Measurements from ENCODE around the gene INTS14.

The INTS14 gene

GRCh38 chr15:65639509-65639908, 28.6 kb upstream of the INTS14 start:
- H3K27ac Mint-ChIP-seq = no peak overlapping the region
- no peaks in the 10 kb centered on the region for H3K27me3 Mint-ChIP-seq
- H3K36me3 Mint-ChIP-seq = peaks cover 4% of the 10 kb centered on the region
- H3K4me1 Mint-ChIP-seq (ENCODE audit: low read depth) = peaks cover 12% of the 10 kb centered on the region
- no peaks in the 10 kb centered on the region for H3K9me3 Mint-ChIP-seq (ENCODE audit: low read depth)
- no peak overlapping the region for H3K4me3 Mint-ChIP-seq

GRCh38 chr15:65638681-65639089, 27.8 kb upstream of the INTS14 start:
- H3K4me3 Mint-ChIP-seq = no peak overlapping the region
- no peak overlapping the region for H3K27ac Mint-ChIP-seq
- H3K4me1 Mint-ChIP-seq (ENCODE audit: low read depth) = peaks cover 12% of the 10 kb centered on the region
- H3K36me3 Mint-ChIP-seq = peaks cover 4% of the 10 kb centered on the region
- H3K27me3 Mint-ChIP-seq = no peaks in the 10 kb centered on the region
- no peaks in the 10 kb centered on the region for H3K9me3 Mint-ChIP-seq (ENCODE audit: low read depth)

- Mint-ChIP-seq H3K9me3 (ENCODE audit: low read depth) (no peaks in the 10 kb centered on the region), H3K4me3 (no peak overlapping the region), H3K27ac (no peak overlapping the region), H3K4me1 (ENCODE audit: low read depth) (peaks cover 12% of the 10 kb centered on the region), H3K36me3 (peaks cover 4% of the 10 kb centered on the region), H3K27me3 (no peaks in the 10 kb centered on the region)
Measured at GRCh38 chr15:65638109-65638508, 27.2 kb upstream of the INTS14 start.

GRCh38 chr15:65634356-65634755, 23.4 kb upstream of the INTS14 start:
- Mint-ChIP-seq H3K4me3 (no peak overlapping the region), H3K36me3 (peaks cover 5% of the 10 kb centered on the region), H3K27me3 (no peaks in the 10 kb centered on the region), H3K4me1 (ENCODE audit: low read depth) (peaks cover 15% of the 10 kb centered on the region), H3K27ac (no peak overlapping the region), H3K9me3 (ENCODE audit: low read depth) (no peaks in the 10 kb centered on the region)

GRCh38 chr15:65633752-65634151, 22.8 kb upstream of the INTS14 start:
- Mint-ChIP-seq H3K4me3 (no peak overlapping the region), H3K36me3 (peaks cover 6% of the 10 kb centered on the region), H3K9me3 (ENCODE audit: low read depth) (no peaks in the 10 kb centered on the region), H3K27me3 (no peaks in the 10 kb centered on the region), H3K4me1 (ENCODE audit: low read depth) (peaks cover 11% of the 10 kb centered on the region), H3K27ac (no peak overlapping the region)

GRCh38 chr15:65632780-65633375, 21.9 kb upstream of the INTS14 start:
- Mint-ChIP-seq H3K9me3 (ENCODE audit: low read depth) (no peaks in the 10 kb centered on the region), H3K4me3 (no peak overlapping the region), H3K4me1 (ENCODE audit: low read depth) (peaks cover 6% of the 10 kb centered on the region), H3K36me3 (peaks cover 9% of the 10 kb centered on the region), H3K27me3 (no peaks in the 10 kb centered on the region), H3K27ac (no peak overlapping the region)

- H3K27me3 Mint-ChIP-seq = no peaks in the 10 kb centered on the region
- no peaks in the 10 kb centered on the region for H3K9me3 Mint-ChIP-seq (ENCODE audit: low read depth)
- no peak overlapping the region for H3K4me3 Mint-ChIP-seq
- peaks cover 3% of the 10 kb centered on the region for H3K4me1 Mint-ChIP-seq (ENCODE audit: low read depth)
- no peak overlapping the region for H3K27ac Mint-ChIP-seq
- H3K36me3 Mint-ChIP-seq = peaks cover 9% of the 10 kb centered on the region
Measured at GRCh38 chr15:65631503-65631902, 20.6 kb upstream of the INTS14 start.

- no peaks in the 10 kb centered on the region for H3K9me3 Mint-ChIP-seq (ENCODE audit: low read depth)
- H3K27me3 Mint-ChIP-seq = no peaks in the 10 kb centered on the region
- peaks cover 11% of the 10 kb centered on the region for H3K36me3 Mint-ChIP-seq
- H3K4me1 Mint-ChIP-seq (ENCODE audit: low read depth) = peaks cover 3% of the 10 kb centered on the region
- no peak overlapping the region for H3K27ac Mint-ChIP-seq
- H3K4me3 Mint-ChIP-seq = no peak overlapping the region
Measured at GRCh38 chr15:65630760-65631159, 19.8 kb upstream of the INTS14 start.

GRCh38 chr15:65629548-65629947, 18.6 kb upstream of the INTS14 start:
- Mint-ChIP-seq H3K9me3 (ENCODE audit: low read depth) (no peaks in the 10 kb centered on the region), H3K27me3 (no peaks in the 10 kb centered on the region), H3K4me3 (no peak overlapping the region)

GRCh38 chr15:65626856-65627255, 15.9 kb upstream of the INTS14 start:
- Mint-ChIP-seq H3K9me3 (ENCODE audit: low read depth) (no peaks in the 10 kb centered on the region), H3K4me3 (no peak overlapping the region), H3K27ac (no peak overlapping the region), H3K36me3 (peaks cover 16% of the 10 kb centered on the region), H3K4me1 (ENCODE audit: low read depth) (peaks cover 3% of the 10 kb centered on the region), H3K27me3 (no peaks in the 10 kb centered on the region)

More at GRCh38 chr15:65629548-65629947, 18.6 kb upstream of the INTS14 start:
- H3K36me3 Mint-ChIP-seq = peaks cover 14% of the 10 kb centered on the region
- no peak overlapping the region for H3K27ac Mint-ChIP-seq
- H3K4me1 Mint-ChIP-seq (ENCODE audit: low read depth) = peaks cover 3% of the 10 kb centered on the region

GRCh38 chr15:65623103-65623502, 12.2 kb upstream of the INTS14 start:
- no peaks in the 10 kb centered on the region for H3K27me3 Mint-ChIP-seq
- H3K9me3 Mint-ChIP-seq (ENCODE audit: low read depth) = no peaks in the 10 kb centered on the region
- H3K4me3 Mint-ChIP-seq = no peak overlapping the region
- no peak overlapping the region for H3K27ac Mint-ChIP-seq
- H3K36me3 Mint-ChIP-seq = peaks cover 14% of the 10 kb centered on the region
- no peaks in the 10 kb centered on the region for H3K4me1 Mint-ChIP-seq (ENCODE audit: low read depth)

GRCh38 chr15:65621638-65622037, 10.7 kb upstream of the INTS14 start, which contains the start of gene SLC24A1:
Gene SLC24A1, plus strand, starts transcription at chr15:65621938. Its CDS starts 2,143 bp downstream, at chr15:65624081.
- Mint-ChIP-seq H3K4me3 (no peak within 1 kb of the TSS), H3K27me3 (no peaks in the 10 kb centered on the region), H3K36me3 (peaks cover 14% of the 10 kb centered on the region), H3K9me3 (ENCODE audit: low read depth) (no peaks in the 10 kb centered on the region), H3K27ac (no peak within 1 kb of the TSS), H3K4me1 (ENCODE audit: low read depth) (no peaks in the 10 kb centered on the region)

- Mint-ChIP-seq H3K27me3 (no peaks in the 10 kb centered on the region), H3K9me3 (ENCODE audit: low read depth) (no peaks in the 10 kb centered on the region), H3K4me3 (no peak overlapping the region), H3K27ac (no peak overlapping the region), H3K36me3 (peaks cover 11% of the 10 kb centered on the region), H3K4me1 (ENCODE audit: low read depth) (peaks cover 2% of the 10 kb centered on the region)
Measured at GRCh38 chr15:65620833-65621232, 9.9 kb upstream of the INTS14 start.

GRCh38 chr15:65619626-65620290, 8.8 kb upstream of the INTS14 start:
- H3K4me1 Mint-ChIP-seq (ENCODE audit: low read depth) = peaks cover 2% of the 10 kb centered on the region
- no peak overlapping the region for H3K4me3 Mint-ChIP-seq
- no peaks in the 10 kb centered on the region for H3K27me3 Mint-ChIP-seq
- H3K27ac Mint-ChIP-seq = no peak overlapping the region
- H3K36me3 Mint-ChIP-seq = peaks cover 7% of the 10 kb centered on the region
- H3K9me3 Mint-ChIP-seq (ENCODE audit: low read depth) = no peaks in the 10 kb centered on the region

GRCh38 chr15:65618560-65619109, 7.7 kb upstream of the INTS14 start:
- Mint-ChIP-seq H3K36me3 (peaks cover 2% of the 10 kb centered on the region), H3K9me3 (ENCODE audit: low read depth) (no peaks in the 10 kb centered on the region), H3K27ac (no peak overlapping the region), H3K4me3 (no peak overlapping the region), H3K27me3 (no peaks in the 10 kb centered on the region), H3K4me1 (ENCODE audit: low read depth) (peaks cover 3% of the 10 kb centered on the region)

Measured in activated naive CD8-positive, alpha-beta T cell (primary cell).